ENCODE data around the gene VAMP2.

Gene VAMP2

DNA sequence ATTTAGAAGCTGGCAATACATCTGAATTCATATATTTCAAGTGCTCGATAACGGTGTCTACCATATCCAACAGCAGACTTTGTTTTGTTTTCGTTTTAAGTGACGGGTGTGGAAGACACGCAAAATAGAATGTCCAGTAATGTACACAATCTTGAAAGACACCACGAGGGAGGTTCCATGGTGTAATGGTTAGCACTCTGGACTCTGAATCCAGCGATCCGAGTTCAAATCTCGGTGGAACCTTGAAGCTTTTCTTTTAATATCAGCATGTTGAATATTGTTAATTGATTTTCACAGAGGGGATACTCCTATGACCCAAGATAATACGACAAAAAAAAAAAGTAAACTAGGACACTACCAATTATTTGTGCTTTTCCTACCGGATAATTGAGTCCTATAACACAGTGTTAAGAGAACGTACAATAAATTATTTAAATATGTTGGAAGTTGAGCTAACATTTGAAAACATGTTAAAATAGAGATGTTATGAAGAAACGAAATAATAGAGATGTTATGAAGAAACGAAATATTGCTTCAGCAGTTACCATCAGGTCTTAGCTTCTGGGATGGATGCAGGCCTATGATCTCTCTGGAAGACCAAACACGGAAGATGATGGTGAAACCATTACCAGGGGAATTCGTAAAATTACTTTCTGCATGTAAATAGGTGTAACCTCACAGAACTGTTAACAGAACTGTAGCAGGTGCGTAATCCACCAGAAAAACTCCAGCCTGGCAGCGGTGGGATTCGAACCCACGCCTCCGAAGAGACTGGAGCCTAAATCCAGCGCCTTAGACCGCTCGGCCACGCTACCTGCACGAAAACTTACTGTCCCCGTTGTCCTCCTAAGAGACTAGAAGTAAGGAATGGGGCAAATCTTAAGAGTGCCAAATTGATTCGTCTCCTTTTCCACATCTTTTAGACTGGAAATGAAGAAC is 42.9 kb downstream of the VAMP2 start (continued):
- TF ChIP-seq, protein P1, sequence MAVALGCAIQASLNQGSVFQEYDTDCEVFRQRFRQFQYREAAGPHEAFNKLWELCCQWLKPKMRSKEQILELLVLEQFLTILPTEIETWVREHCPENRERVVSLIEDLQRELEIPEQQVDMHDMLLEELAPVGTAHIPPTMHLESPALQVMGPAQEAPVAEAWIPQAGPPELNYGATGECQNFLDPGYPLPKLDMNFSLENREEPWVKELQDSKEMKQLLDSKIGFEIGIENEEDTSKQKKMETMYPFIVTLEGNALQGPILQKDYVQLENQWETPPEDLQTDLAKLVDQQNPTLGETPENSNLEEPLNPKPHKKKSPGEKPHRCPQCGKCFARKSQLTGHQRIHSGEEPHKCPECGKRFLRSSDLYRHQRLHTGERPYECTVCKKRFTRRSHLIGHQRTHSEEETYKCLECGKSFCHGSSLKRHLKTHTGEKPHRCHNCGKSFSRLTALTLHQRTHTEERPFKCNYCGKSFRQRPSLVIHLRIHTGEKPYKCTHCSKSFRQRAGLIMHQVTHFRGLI (tag by site-specific recombination; IDR thresholded peaks at IDR 0.05) = no peak; the same call in 1 of the 2 replicates
- TF ChIP-seq, protein P2, sequence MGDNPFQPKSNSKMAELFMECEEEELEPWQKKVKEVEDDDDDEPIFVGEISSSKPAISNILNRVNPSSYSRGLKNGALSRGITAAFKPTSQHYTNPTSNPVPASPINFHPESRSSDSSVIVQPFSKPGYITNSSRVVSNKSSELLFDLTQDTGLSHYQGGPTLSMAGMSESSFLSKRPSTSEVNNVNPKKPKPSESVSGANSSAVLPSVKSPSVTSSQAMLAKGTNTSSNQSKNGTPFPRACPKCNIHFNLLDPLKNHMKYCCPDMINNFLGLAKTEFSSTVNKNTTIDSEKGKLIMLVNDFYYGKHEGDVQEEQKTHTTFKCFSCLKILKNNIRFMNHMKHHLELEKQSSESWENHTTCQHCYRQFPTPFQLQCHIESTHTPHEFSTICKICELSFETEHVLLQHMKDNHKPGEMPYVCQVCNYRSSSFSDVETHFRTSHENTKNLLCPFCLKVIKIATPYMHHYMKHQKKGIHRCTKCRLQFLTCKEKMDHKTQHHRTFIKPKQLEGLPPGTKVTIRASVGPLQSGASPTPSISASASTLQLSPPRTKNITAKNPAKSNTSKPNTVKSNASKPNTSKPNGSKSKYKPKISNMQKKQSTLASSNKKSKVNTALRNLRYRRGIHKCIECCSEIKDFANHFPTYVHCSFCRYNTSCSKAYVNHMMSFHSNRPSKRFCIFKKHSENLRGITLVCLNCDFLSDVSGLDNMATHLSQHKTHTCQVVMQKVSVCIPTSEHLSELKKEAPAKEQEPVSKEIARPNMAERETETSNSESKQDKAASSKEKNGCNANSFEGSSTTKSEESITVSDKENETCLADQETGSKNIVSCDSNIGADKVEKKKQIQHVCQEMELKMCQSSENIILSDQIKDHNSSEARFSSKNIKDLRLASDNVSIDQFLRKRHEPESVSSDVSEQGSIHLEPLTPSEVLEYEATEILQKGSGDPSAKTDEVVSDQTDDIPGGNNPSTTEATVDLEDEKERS (tag by site-specific recombination; IDR thresholded peaks at IDR 0.05) = peak; percentile 47
- TF ChIP-seq, protein P3, sequence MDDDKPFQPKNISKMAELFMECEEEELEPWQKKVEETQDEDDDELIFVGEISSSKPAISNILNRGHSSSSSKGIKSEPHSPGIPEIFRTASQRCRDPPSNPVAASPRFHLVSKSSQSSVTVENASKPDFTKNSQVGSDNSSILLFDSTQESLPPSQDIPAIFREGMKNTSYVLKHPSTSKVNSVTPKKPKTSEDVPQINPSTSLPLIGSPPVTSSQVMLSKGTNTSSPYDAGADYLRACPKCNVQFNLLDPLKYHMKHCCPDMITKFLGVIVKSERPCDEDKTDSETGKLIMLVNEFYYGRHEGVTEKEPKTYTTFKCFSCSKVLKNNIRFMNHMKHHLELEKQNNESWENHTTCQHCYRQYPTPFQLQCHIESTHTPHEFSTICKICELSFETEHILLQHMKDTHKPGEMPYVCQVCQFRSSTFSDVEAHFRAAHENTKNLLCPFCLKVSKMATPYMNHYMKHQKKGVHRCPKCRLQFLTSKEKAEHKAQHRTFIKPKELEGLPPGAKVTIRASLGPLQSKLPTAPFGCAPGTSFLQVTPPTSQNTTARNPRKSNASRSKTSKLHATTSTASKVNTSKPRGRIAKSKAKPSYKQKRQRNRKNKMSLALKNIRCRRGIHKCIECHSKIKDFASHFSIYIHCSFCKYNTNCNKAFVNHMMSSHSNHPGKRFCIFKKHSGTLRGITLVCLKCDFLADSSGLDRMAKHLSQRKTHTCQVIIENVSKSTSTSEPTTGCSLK (tag by site-specific recombination; IDR thresholded peaks at IDR 0.05) = no peak
- TF ChIP-seq ZNF585B (tag by site-specific recombination; IDR thresholded peaks at IDR 0.05) (no peak), ZSCAN30 (tag by site-specific recombination; IDR thresholded peaks at IDR 0.05) (peak; percentile 97), ZNF48 (tag by site-specific recombination; IDR thresholded peaks at IDR 0.05) (no peak), GLIS2 (tag by site-specific recombination; IDR thresholded peaks at IDR 0.05) (no peak), ZNF571 (tag by site-specific recombination; IDR thresholded peaks at IDR 0.05) (no peak), ZNF292 (tag by site-specific recombination; IDR thresholded peaks at IDR 0.05; ENCODE audit: borderline replicate concordance, low read depth) (no peak), ZBTB1 (tag by site-specific recombination; IDR thresholded peaks at IDR 0.05) (no peak), ZNF311 (tag by site-specific recombination; IDR thresholded peaks at IDR 0.05; ENCODE audit: borderline replicate concordance) (no peak), ZNF555 (tag by site-specific recombination; conservative IDR thresholded peaks at IDR 0.05) (no peak), ZNF16 (tag by site-specific recombination; IDR thresholded peaks at IDR 0.05; ENCODE audit: low read depth) (no peak), ZNF146 (tag by site-specific recombination; IDR thresholded peaks at IDR 0.05) (no peak), ZNF501 (tag by site-specific recombination; IDR thresholded peaks at IDR 0.05) (peak; percentile 75), ZBTB17 (tag by site-specific recombination; IDR thresholded peaks at IDR 0.05) (peak; percentile 89), IKZF3 (tag by site-specific recombination; IDR thresholded peaks at IDR 0.05) (peak; percentile 86), ZNF629 (tag by site-specific recombination; IDR thresholded peaks at IDR 0.05) (peak; percentile 75), ZNF121 (tag by site-specific recombination; IDR thresholded peaks at IDR 0.05) (no peak), ZNF596 (tag by site-specific recombination; IDR thresholded peaks at IDR 0.05) (peak; percentile 68), ZNF175 (tag by site-specific recombination; IDR thresholded peaks at IDR 0.05) (no peak), ZNF211 (tag by site-specific recombination; IDR thresholded peaks at IDR 0.05; ENCODE audit: low read depth) (no peak)
- TF ChIP-seq, protein P4, sequence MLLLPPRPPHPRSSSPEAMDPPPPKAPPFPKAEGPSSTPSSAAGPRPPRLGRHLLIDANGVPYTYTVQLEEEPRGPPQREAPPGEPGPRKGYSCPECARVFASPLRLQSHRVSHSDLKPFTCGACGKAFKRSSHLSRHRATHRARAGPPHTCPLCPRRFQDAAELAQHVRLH (tag by site-specific recombination; IDR thresholded peaks at IDR 0.05) = 0 out of 2 replicates have a peak, but pooled peaks have one; percentile 21
- TF ChIP-seq, protein P5, sequence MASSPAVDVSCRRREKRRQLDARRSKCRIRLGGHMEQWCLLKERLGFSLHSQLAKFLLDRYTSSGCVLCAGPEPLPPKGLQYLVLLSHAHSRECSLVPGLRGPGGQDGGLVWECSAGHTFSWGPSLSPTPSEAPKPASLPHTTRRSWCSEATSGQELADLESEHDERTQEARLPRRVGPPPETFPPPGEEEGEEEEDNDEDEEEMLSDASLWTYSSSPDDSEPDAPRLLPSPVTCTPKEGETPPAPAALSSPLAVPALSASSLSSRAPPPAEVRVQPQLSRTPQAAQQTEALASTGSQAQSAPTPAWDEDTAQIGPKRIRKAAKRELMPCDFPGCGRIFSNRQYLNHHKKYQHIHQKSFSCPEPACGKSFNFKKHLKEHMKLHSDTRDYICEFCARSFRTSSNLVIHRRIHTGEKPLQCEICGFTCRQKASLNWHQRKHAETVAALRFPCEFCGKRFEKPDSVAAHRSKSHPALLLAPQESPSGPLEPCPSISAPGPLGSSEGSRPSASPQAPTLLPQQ (tag by site-specific recombination; IDR thresholded peaks at IDR 0.05) = no peak; the same call in none of the 2 replicates
- TF ChIP-seq, protein P6, sequence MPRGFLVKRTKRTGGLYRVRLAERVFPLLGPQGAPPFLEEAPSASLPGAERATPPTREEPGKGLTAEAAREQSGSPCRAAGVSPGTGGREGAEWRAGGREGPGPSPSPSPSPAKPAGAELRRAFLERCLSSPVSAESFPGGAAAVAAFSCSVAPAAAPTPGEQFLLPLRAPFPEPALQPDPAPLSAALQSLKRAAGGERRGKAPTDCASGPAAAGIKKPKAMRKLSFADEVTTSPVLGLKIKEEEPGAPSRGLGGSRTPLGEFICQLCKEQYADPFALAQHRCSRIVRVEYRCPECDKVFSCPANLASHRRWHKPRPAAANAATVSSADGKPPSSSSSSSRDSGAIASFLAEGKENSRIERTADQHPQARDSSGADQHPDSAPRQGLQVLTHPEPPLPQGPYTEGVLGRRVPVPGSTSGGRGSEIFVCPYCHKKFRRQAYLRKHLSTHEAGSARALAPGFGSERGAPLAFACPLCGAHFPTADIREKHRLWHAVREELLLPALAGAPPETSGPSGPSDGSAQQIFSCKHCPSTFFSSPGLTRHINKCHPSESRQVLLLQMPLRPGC (tag by site-specific recombination; IDR thresholded peaks at IDR 0.05) = peak; percentile 73

Data from HEK293 (cell line).